Testis (tissue), 2 donors: ENCODE measurements around the gene UPK1A.

ENCODE experiments used
- CTCF ChIP-seq, 3 experiments: fragments of 450-650 bp in 2 of 3; fragments of 200-600 bp in 1 of 3; sonication (generic) in 1 of 3; IDR thresholded peaks; one replicate each; pipeline ENCODE4 v1.5.1; 2016 to 2019; ENCODE audit warnings: antibody characterized with exemption in 3 of 3, mild to moderate bottlenecking in 2 of 3, moderate library complexity in 1 of 3
- POLR2A ChIP-seq: fragments of 450-650 bp; IDR thresholded peaks from one replicate; pipeline ENCODE4 v1.6.1; 2017; ENCODE audit warnings: antibody characterized with exemption, mild to moderate bottlenecking, moderate library complexity

- TF ChIP-seq CTCF (IDR thresholded peaks at IDR 0.05) (no peak), POLR2A (no peak)
Measured at GRCh38 chr19:35692010-35692409, 25.7 kb downstream of the UPK1A start.
